ENCODE data around the gene UBE4B. TPM values are rescaled to one million over a fixed set of nuclear protein-coding genes. Genes with fewer than 3 reads are reported as not detected.
"Not testable (repeated sequence)": the region's sequence is repeated elsewhere in the genome, so short reads cannot be mapped to it uniquely, and the experiment has no call there.

The UBE4B gene
- total and polyA plus RNA-seq, 2 experiments from 2014 or later, result 28.4 to 115 TPM

DNA sequence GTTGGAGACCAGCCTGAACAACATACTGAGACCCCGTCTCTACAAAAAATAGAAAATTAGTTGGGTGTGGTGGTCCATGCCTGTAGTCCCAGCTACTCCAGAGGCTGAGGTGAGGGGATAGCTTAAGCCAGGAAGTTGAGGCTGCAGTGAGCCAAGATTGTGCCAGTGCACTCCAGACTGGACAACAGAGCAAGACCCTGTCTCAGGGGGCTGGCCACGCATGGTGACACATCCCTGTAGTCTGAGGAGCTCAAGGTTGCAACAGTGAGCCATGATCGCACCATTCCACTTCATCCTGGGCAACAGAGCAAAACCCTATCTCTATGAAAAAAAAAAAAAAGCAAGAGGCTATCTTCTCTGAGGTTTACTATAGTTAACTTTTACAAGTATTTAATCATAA is 12.7 kb upstream of the UBE4B start (continued):
- TF ChIP-seq, protein P1, sequence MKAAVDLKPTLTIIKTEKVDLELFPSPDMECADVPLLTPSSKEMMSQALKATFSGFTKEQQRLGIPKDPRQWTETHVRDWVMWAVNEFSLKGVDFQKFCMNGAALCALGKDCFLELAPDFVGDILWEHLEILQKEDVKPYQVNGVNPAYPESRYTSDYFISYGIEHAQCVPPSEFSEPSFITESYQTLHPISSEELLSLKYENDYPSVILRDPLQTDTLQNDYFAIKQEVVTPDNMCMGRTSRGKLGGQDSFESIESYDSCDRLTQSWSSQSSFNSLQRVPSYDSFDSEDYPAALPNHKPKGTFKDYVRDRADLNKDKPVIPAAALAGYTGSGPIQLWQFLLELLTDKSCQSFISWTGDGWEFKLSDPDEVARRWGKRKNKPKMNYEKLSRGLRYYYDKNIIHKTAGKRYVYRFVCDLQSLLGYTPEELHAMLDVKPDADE (IDR thresholded peaks at IDR 0.05), result no peak
- no peak for TF ChIP-seq POLR2AphosphoS5 (IDR thresholded peaks at IDR 0.05; ENCODE audit: low read depth)
- TF ChIP-seq CREB1 (CRISPR knock-in tag; IDR thresholded peaks at IDR 0.05; ENCODE audit: low read depth), result no peak
- TF ChIP-seq EZH2phosphoT487 (IDR thresholded peaks at IDR 0.05; ENCODE audit: unreplicated experiment), result no peak
- TF ChIP-seq ZNF331 (CRISPR knock-in tag; IDR thresholded peaks at IDR 0.05; ENCODE audit: low read depth), result no peak
- TF ChIP-seq, protein P2, sequence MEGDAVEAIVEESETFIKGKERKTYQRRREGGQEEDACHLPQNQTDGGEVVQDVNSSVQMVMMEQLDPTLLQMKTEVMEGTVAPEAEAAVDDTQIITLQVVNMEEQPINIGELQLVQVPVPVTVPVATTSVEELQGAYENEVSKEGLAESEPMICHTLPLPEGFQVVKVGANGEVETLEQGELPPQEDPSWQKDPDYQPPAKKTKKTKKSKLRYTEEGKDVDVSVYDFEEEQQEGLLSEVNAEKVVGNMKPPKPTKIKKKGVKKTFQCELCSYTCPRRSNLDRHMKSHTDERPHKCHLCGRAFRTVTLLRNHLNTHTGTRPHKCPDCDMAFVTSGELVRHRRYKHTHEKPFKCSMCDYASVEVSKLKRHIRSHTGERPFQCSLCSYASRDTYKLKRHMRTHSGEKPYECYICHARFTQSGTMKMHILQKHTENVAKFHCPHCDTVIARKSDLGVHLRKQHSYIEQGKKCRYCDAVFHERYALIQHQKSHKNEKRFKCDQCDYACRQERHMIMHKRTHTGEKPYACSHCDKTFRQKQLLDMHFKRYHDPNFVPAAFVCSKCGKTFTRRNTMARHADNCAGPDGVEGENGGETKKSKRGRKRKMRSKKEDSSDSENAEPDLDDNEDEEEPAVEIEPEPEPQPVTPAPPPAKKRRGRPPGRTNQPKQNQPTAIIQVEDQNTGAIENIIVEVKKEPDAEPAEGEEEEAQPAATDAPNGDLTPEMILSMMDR (conservative IDR thresholded peaks at IDR 0.05; ENCODE audit: low read depth in 2 of 2), result no peak
- TF ChIP-seq, protein P3, sequence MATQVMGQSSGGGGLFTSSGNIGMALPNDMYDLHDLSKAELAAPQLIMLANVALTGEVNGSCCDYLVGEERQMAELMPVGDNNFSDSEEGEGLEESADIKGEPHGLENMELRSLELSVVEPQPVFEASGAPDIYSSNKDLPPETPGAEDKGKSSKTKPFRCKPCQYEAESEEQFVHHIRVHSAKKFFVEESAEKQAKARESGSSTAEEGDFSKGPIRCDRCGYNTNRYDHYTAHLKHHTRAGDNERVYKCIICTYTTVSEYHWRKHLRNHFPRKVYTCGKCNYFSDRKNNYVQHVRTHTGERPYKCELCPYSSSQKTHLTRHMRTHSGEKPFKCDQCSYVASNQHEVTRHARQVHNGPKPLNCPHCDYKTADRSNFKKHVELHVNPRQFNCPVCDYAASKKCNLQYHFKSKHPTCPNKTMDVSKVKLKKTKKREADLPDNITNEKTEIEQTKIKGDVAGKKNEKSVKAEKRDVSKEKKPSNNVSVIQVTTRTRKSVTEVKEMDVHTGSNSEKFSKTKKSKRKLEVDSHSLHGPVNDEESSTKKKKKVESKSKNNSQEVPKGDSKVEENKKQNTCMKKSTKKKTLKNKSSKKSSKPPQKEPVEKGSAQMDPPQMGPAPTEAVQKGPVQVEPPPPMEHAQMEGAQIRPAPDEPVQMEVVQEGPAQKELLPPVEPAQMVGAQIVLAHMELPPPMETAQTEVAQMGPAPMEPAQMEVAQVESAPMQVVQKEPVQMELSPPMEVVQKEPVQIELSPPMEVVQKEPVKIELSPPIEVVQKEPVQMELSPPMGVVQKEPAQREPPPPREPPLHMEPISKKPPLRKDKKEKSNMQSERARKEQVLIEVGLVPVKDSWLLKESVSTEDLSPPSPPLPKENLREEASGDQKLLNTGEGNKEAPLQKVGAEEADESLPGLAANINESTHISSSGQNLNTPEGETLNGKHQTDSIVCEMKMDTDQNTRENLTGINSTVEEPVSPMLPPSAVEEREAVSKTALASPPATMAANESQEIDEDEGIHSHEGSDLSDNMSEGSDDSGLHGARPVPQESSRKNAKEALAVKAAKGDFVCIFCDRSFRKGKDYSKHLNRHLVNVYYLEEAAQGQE (IDR thresholded peaks at IDR 0.05; ENCODE audit: unreplicated experiment), result no peak

DNA sequence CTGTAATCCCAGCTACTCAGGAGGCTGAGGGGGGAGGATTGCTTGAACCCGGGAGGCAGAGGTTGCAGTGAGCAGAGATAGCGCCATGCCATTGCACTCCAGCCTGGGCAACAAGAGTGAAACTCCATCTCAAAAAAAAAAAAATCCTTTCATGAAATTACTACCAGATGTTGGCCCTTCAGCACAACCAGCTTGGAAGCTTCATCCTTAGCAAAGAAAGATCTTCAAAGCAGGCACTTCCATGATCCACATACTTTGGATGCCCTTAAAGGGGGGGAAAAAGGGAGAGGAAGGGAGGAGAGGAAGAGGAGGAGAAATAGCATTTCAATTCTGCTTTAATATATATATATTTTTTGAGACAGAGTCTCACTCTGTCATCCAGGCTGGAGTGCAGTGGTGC is 12.1 kb upstream of the UBE4B start:
- H3K4me1 Mint-ChIP-seq; H3K4me2 ChIP-seq; H3K36me3 Mint-ChIP-seq (ENCODE audit: low read depth); H3K4me3 ChIP-seq; H3K9me2 ChIP-seq (ENCODE audit: insufficient read depth); H4K20me1 ChIP-seq (replicated peaks; ENCODE audit: insufficient read depth); H3K79me2 ChIP-seq (replicated peaks; ENCODE audit: insufficient read depth); H3K27me3 ChIP-seq (ENCODE audit: insufficient read depth); H3F3A ChIP-seq (replicated peaks; ENCODE audit: low read depth); H3K36me3 ChIP-seq (ENCODE audit: insufficient read depth); H3K4me1 ChIP-seq (ENCODE audit: insufficient read depth); H3K9me3 Mint-ChIP-seq; H3K27ac Mint-ChIP-seq; H3K27ac ChIP-seq (ENCODE audit: low read depth); DNase-seq (ENCODE audit: low spot score); H3K27me3 Mint-ChIP-seq (ENCODE audit: insufficient read depth, low read depth, poor library complexity); H3K4me3 Mint-ChIP-seq; ATAC-seq; H2AFZ ChIP-seq: not testable (repeated sequence)

DNA sequence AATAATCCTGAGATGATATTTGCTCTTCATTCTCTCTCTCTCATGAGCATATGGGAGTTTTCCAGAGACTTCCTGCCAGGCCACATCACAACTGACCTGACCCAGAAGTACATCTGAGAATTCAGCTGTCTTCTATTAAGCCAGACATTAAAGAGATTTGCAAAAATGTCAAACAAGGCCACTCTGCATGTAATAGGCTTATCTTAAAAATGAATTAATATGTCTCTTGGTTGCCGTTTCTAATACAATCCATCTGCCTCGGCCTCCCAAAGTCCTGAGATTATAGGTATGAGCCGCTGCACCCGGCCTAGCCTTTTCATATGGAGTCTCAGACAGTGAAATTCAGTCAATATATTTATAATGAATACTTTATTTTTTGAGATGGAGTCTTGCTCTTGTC is 10.8 kb upstream of the UBE4B start:
- H4K20me1 ChIP-seq (replicated peaks; ENCODE audit: insufficient read depth); H2AFZ ChIP-seq; H3K4me1 Mint-ChIP-seq; H3K27ac Mint-ChIP-seq; H3K27me3 ChIP-seq (ENCODE audit: insufficient read depth); H3K27me3 Mint-ChIP-seq (ENCODE audit: insufficient read depth, low read depth, poor library complexity); H3K9me2 ChIP-seq (ENCODE audit: insufficient read depth); ATAC-seq; H3K36me3 Mint-ChIP-seq (ENCODE audit: low read depth); H3K79me2 ChIP-seq (replicated peaks; ENCODE audit: insufficient read depth); H3K36me3 ChIP-seq (ENCODE audit: insufficient read depth); H3K9me3 Mint-ChIP-seq; H3K4me3 ChIP-seq; H3F3A ChIP-seq (replicated peaks; ENCODE audit: low read depth); H3K4me2 ChIP-seq; H3K4me3 Mint-ChIP-seq; H3K27ac ChIP-seq (ENCODE audit: low read depth); H3K4me1 ChIP-seq (ENCODE audit: insufficient read depth); DNase-seq (ENCODE audit: low spot score): not testable (repeated sequence)

All from GM23338 (cell line).